Central memory CD8-positive, alpha-beta T cell (primary cell): Measurements from ENCODE around the gene RMND5A.
A peak's percentile ranks its signal among the peaks of the same experiment; 100 is the strongest.

Experiments used
- ATAC-seq: fragments of 150-1000 bp; cut with Tn5 transposase; replicated peaks from 2 replicates; pipeline ENCODE4 v1.10.0; 2022; ENCODE audit warnings: mild to moderate bottlenecking, moderate FRiP score, moderate number of reproducible peaks; ENCODE audit not compliant: poor library complexity, severe bottlenecking; ENCODE audit errors: extremely low read depth
- DNase-seq, 2 donors: peaks; one replicate each; pipeline ENCODE4 v3.0.0; 2021; ENCODE audit warnings: low spot score in 2 of 2
- H3K27ac Mint-ChIP-seq: one replicate; pipeline ENCODE4 v1.8.0; 2022; ENCODE audit warnings: low read depth, mild to moderate bottlenecking, moderate library complexity, mixed read lengths
- H3K27me3 Mint-ChIP-seq: one replicate; pipeline ENCODE4 v1.8.0; 2022; ENCODE audit warnings: mixed read lengths
- H3K36me3 Mint-ChIP-seq: one replicate; pipeline ENCODE4 v1.8.0; 2022; ENCODE audit warnings: mild to moderate bottlenecking, moderate library complexity, mixed read lengths; ENCODE audit not compliant: insufficient read depth
- H3K4me1 Mint-ChIP-seq: one replicate; pipeline ENCODE4 v1.8.0; 2022; ENCODE audit warnings: mixed read lengths
- H3K4me3 Mint-ChIP-seq: one replicate; pipeline ENCODE4 v1.8.0; 2022; ENCODE audit warnings: mild to moderate bottlenecking, moderate library complexity, mixed read lengths
- H3K9me3 Mint-ChIP-seq: one replicate; pipeline ENCODE4 v1.8.0; 2022; ENCODE audit warnings: mixed read lengths

RMND5A gene

DNA sequence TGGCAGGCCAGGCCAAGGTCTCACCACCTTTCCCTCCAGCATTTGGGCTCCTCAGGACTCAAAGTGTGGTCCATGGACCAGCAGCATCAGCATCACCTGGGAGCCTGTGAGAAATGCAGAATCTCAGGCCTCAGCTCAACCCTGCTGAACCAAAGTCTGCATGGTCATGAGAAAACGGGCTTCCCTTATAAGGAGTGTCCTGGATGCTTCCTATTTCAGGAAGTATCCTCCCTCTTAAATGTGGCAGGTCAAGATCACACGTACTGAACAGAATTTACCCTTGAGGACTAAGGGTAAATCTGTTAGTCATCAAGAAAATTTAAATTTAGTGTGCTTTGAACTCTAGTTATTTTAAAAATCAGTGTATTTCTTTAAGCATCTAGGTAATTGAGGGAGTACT lies 58.9 kb downstream of the RMND5A start:
- Mint-ChIP-seq H3K4me1 (peaks cover 14% of the 10 kb centered on the region), H3K9me3 (no peaks in the 10 kb centered on the region), H3K36me3 (peaks cover 23% of the 10 kb centered on the region), H3K27me3 (no peaks in the 10 kb centered on the region), H3K27ac (no peak overlapping the region), H3K4me3 (no peak overlapping the region)
- ATAC-seq = no peak
- no peak for DNase-seq

DNA sequence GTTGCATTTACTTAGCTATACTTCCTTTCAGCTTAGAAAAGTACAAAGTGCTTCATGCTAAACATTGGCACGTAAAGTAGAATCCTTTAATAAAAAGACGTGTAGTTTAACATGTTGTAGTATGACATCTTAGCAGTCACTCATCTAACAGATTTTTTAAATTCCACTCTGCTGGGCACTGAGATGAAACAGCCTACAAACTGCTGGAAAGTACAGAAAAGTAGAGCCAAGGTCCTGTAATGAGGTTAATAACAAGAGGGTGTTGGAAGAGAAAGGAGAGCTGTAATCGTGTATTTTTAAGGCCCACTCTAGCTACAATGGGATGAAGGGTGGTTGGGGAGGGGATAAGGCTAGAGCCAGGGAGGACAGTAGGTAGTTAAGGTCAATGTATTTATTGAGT lies 59.9 kb downstream of the RMND5A start:
- no peak overlapping the region for H3K4me3 Mint-ChIP-seq
- ATAC-seq (no peak), DNase-seq (no peak)
- H3K27ac Mint-ChIP-seq = no peak overlapping the region
- peaks cover 26% of the 10 kb centered on the region for H3K36me3 Mint-ChIP-seq
- H3K27me3 Mint-ChIP-seq = no peaks in the 10 kb centered on the region
- no peaks in the 10 kb centered on the region for H3K9me3 Mint-ChIP-seq
- H3K4me1 Mint-ChIP-seq = peaks cover 20% of the 10 kb centered on the region

DNA sequence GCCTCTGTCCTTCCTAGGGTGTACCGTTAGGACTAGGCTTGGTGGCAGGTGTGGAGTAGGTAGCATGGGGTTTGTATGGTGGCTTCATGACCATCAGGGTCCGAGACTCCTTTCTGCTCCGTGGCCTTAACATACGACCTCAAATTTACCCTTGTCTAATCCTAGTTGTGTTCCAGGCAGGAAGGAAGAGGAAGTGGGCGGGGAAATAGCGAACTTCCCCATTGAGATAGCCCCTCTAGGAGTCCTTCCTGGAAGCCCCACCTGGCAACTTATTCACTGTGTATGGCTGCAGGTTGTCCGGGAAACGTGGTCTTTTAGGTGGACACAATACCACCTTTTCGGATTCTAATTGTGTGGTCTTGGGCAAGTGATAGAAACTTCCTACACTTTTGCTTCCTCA lies 61.3 kb downstream of the RMND5A start:
- H3K4me3 Mint-ChIP-seq = no peak overlapping the region
- H3K4me1 Mint-ChIP-seq = peaks cover 34% of the 10 kb centered on the region
- peaks cover 38% of the 10 kb centered on the region for H3K36me3 Mint-ChIP-seq
- H3K27ac Mint-ChIP-seq = peak overlapping the region; percentile 39
- ATAC-seq (no peak), DNase-seq (no peak)
- H3K9me3 Mint-ChIP-seq = no peaks in the 10 kb centered on the region
- H3K27me3 Mint-ChIP-seq = no peaks in the 10 kb centered on the region

DNA sequence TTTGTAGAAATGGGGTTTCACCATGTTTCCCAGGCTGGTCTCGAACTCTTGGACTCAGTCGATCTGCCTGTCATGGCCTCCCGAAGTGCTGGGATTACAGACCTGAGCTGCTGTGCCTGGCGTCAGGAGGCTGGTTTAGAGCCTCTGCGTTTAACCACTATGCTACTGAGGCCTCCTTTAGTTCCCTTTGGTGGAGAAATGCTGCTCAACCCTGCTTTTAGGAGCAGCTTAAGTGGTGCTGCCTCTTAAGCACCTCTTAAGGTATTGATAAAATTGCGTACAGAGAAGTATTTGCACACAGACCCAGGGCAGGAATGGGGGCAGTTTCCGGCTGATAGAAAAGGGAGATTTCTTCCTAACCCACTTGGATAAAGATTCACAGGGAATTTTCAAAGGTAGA lies 62.7 kb downstream of the RMND5A start:
- DNase-seq (no peak), ATAC-seq (no peak)
- Mint-ChIP-seq H3K4me1 (peaks cover 41% of the 10 kb centered on the region), H3K27ac (peak overlapping the region; percentile 39), H3K4me3 (no peak overlapping the region), H3K9me3 (no peaks in the 10 kb centered on the region), H3K36me3 (peaks cover 43% of the 10 kb centered on the region), H3K27me3 (no peaks in the 10 kb centered on the region)

DNA sequence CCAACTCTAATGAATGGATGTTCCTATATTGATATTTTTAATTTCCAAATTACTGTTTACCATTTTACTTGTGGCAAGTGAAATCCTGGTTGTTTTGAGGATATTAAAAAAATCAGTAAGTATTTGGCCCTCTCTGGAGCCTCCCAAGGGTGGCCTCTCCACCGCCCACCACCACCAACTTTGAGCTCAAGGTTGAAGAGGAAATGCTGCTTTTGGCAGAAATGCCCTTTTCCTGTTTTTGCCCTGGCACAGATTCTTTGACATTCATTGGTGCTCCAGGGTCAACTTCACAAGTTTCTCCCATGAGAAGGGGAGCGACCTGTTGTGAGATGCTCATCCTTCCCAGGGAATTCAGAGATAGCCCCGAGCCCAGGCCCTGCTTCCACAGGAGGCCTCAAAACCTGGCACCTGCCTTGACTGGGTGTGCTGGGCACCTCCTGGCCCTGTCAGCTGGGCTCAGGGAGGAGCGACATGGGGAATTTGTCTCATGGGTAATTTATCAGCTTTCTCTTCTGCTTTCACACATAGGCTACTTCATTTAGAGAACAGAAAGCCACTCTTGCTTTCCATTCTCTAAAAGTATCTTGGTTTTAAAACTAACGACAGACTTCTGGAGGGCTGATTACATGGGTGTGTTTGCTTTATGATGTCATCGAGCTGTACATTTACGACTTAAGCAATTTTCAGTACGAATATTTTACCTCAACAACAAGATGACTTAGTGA lies 63.7 kb downstream of the RMND5A start:
- Mint-ChIP-seq H3K4me1 (peaks cover 50% of the 10 kb centered on the region), H3K4me3 (peak overlapping the region; percentile 47), H3K36me3 (peaks cover 54% of the 10 kb centered on the region), H3K27me3 (no peaks in the 10 kb centered on the region), H3K27ac (peak overlapping the region; percentile 96), H3K9me3 (no peaks in the 10 kb centered on the region)
- DNase-seq (no peak), ATAC-seq (no peak)

DNA sequence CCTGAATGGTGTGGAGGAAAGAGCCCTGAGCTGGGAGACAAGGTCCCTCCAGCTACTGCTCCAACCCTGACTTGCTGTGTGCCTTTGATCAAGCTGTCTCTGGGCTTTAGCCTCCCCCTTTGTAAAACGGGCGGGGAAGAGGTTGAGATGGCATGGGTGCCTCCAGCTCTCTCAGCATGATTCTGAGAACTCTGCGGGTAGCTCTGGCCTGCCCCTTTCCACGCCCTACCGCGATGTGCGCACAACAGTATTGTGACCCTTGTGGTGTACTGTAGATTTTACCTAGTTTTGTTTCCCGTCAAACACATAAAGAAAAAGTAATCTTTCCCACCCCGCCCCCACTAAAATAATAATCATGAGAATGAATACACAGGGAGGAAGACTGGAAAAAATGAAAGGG lies 65.4 kb downstream of the RMND5A start:
- peak; percentile 70 for ATAC-seq

DNA sequence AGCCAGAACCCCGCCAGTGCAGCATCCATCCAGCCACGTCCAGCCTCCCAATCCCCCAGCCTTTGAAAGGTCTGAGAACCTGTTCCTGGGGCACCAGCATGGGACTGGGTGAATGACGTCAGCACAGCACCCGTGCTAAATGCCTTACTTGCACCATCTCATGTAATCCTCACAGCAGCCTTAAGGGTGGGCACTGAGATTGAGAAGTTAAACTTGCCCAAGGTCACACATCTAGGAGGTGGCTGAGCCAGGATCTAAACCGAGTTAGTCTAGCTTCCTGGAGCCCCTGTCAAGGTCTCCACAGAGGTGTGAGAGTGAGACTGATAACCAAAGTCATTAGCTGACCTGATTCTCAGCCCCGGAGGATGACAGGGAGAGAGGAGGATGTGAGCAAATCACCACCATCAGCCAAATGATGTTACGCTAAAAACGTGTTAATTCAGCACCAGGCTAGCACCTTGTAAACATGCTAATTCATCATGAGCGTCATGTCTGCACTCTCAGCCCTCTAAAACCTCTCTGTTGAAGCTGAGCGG lies 66.0 kb downstream of the RMND5A start:
- Mint-ChIP-seq H3K4me1 (peaks cover 57% of the 10 kb centered on the region), H3K4me3 (peak overlapping the region; percentile 76), H3K9me3 (no peaks in the 10 kb centered on the region), H3K36me3 (peaks cover 75% of the 10 kb centered on the region), H3K27ac (peak overlapping the region; percentile 96), H3K27me3 (no peaks in the 10 kb centered on the region)
- ATAC-seq (peak; percentile 73), DNase-seq (peak in 1 of 2 donors; percentile 93)

More for the DNA sequence above, 65.4 kb downstream of the RMND5A start:
- Mint-ChIP-seq H3K4me3 (peak overlapping the region; percentile 76), H3K27me3 (no peaks in the 10 kb centered on the region), H3K4me1 (peaks cover 52% of the 10 kb centered on the region), H3K27ac (peak overlapping the region; percentile 96), H3K36me3 (peaks cover 69% of the 10 kb centered on the region), H3K9me3 (no peaks in the 10 kb centered on the region)
- peak; percentile 63 to 89 for DNase-seq

DNA sequence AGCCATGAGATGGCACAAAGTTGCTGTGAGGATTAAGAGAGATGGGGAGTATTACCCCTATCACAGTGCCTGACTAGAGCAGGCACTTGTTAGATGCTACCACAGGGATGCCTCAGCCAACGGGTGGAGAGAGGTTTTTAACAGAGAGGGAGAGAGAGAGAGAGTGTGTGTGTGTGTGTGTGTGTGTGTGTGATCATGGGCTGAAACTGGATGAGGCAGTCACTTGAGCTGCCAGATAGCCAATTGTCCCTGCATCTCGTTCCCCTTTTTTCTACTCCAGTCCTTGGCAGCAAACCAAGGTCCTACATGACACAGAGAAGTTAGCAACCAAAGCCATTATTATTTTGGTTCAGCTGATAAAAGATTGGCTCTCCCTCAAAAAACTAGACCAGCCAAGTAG lies 67.6 kb downstream of the RMND5A start:
- no peaks in the 10 kb centered on the region for H3K27me3 Mint-ChIP-seq
- ATAC-seq = no peak
- peak overlapping the region; percentile 76 for H3K4me3 Mint-ChIP-seq
- peaks cover 61% of the 10 kb centered on the region for H3K4me1 Mint-ChIP-seq
- no peaks in the 10 kb centered on the region for H3K9me3 Mint-ChIP-seq
- H3K27ac Mint-ChIP-seq = peak overlapping the region; percentile 96
- DNase-seq = peak in 1 of 2 donors; percentile 43
- H3K36me3 Mint-ChIP-seq = peaks cover 84% of the 10 kb centered on the region

DNA sequence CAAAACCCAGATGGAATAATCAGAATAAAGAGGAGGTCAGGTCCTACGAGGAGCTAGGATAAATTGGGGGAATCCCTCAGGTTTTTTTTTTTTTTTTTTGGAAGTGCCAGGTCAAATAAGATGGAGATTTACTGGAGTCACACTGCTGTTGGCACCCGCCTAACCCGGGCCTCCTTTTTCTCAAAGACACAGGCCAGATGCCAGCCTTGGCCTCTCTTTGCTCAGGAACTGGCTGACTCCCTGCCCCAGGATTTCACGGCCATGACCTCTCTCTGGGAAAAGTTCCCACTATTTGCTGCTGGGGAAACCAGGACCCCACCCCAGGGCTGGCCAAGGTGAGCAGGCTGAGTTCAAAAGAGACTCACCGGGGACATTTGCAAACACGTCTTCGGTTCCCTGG lies 68.1 kb downstream of the RMND5A start:
- peaks cover 65% of the 10 kb centered on the region for H3K4me1 Mint-ChIP-seq
- DNase-seq = no peak
- H3K9me3 Mint-ChIP-seq = no peaks in the 10 kb centered on the region
- no peak for ATAC-seq
- H3K27me3 Mint-ChIP-seq = no peaks in the 10 kb centered on the region
- peaks cover 84% of the 10 kb centered on the region for H3K36me3 Mint-ChIP-seq
- peak overlapping the region; percentile 96 for H3K27ac Mint-ChIP-seq
- peak overlapping the region; percentile 76 for H3K4me3 Mint-ChIP-seq

DNA sequence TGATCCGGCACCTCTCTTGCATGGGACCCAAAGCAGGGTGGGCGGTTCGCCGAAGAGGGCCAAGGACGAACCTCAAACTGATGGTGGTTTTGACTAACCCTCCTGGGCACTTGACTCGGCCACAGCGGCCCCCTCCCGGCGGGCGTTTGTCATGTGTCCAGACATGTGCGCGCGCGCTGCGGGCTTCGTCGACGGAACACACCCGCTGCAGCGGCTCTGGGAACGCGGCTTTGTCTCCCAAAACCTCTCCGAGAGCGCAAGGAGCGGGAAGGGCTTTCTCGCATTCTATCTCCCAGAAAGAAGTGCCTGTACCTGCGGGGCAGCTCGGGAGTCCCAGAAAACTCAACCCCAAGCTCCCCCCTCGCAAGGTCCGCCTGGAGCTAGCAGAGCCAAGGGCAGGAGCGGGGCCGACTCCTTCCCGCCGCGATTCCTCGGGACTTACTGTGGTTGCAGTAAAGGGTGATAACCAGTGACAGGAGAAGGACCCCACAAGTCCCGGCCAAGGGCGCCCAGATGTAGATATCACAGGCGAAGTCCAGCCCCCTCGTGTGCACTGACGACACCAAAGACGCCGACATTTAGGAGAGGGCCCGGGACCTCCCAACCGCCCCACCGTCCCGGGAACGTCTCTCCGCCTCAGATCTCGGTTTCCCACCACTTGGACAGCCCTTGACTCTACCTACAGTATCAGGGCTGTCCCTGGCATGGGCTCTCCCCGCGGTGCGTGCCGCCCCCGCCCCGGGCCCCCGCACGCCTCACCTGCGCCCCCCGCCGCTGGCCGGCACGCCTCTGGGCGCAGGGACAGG lies 69.0 kb downstream of the RMND5A start:
- no peaks in the 10 kb centered on the region for H3K27me3 Mint-ChIP-seq
- H3K27ac Mint-ChIP-seq = peak overlapping the region; percentile 96
- H3K4me3 Mint-ChIP-seq = peak overlapping the region; percentile 76
- DNase-seq = no peak
- H3K4me1 Mint-ChIP-seq = peaks cover 69% of the 10 kb centered on the region
- no peak for ATAC-seq
- peaks cover 84% of the 10 kb centered on the region for H3K36me3 Mint-ChIP-seq
- H3K9me3 Mint-ChIP-seq = no peaks in the 10 kb centered on the region

DNA sequence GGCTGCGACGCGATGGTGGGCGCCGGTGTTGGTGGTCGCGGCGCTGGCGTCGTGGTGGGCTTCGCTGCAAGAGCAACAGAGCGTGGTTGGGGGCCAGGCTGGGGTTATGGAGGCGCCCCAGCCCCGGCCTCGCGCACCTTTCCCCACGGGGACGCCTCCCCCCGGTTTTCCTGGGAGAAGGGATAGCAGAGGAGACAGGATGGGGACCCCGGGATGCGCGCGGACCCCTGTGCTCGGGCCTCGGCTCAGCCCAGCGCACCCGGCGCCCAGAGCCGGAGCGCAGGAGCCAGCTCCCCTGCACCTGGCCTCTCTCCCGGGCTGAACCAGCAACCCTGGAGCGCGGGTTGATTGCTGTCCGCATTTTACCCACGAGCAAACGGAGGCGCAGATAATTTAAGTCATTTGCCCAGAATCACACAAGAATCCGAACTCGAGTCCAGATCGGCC lies 69.6 kb downstream of the RMND5A start:
- H3K9me3 Mint-ChIP-seq = no peaks in the 10 kb centered on the region
- H3K4me1 Mint-ChIP-seq = peaks cover 71% of the 10 kb centered on the region
- DNase-seq (no peak), ATAC-seq (no peak)
- H3K27me3 Mint-ChIP-seq = no peaks in the 10 kb centered on the region
- H3K4me3 Mint-ChIP-seq = peak overlapping the region; percentile 76
- H3K27ac Mint-ChIP-seq = peak overlapping the region; percentile 96
- peaks cover 80% of the 10 kb centered on the region for H3K36me3 Mint-ChIP-seq

DNA sequence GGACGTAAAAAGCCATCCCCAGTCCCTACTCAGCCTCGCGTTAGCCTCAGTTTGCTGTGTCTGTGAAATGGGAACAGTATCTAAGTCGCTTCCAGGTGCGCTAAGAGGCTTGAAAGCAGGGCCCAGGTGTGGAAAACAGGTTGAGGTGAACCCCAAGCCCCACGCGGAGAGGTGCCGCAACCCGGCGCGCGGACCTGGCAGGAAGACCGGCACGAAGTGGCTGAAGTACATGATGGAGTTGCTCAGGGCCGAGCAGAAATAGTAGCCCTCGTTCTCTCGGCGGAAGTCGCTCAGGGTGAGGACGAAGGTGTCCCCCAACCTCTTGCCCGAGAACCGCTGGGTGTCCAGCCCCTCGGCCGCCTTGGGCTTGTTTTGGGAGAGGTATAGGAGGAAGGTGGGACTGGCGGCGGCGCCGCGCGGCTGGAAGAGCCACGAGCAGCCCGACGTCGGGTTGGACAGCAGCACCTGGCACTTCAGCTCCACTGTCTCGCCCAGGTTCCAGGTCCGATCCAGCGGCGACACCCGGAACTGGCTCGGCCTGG lies 70.1 kb downstream of the RMND5A start:
- ATAC-seq (no peak), DNase-seq (no peak)
- Mint-ChIP-seq H3K27me3 (no peaks in the 10 kb centered on the region), H3K9me3 (peaks cover 3% of the 10 kb centered on the region), H3K36me3 (peaks cover 75% of the 10 kb centered on the region), H3K4me1 (peaks cover 73% of the 10 kb centered on the region), H3K27ac (peak overlapping the region; percentile 96), H3K4me3 (peak overlapping the region; percentile 76)
